SK-N-SH treated with all-trans-retinoic acid at 6 μM for 48 hours (cell line): ENCODE results near the gene KIF1C.

Source experiments
- ATAC-seq: fragments of 200-7000 bp; cut with Tn5 transposase; 3 replicates; pipeline ENCODE4 v1.9.1; 2020; ENCODE audit warnings: mild to moderate bottlenecking, moderate library complexity
- ARNTL ChIP-seq: fragments of 450-650 bp; formaldehyde crosslinking; IDR thresholded peaks from 2 replicates; pipeline ENCODE4 v1.5.0; 2020; ENCODE audit warnings: low read depth, mild to moderate bottlenecking, moderate library complexity, borderline replicate concordance
- BACH2 ChIP-seq: fragments of 250-450 bp; sonication (Bioruptor Pico); IDR thresholded peaks from 2 replicates; pipeline ENCODE4 v1.9.0; 2021; ENCODE audit warnings: mild to moderate bottlenecking, borderline replicate concordance
- CSRNP3 ChIP-seq: fragments of 250-450 bp; sonication (Bioruptor Pico); IDR thresholded peaks from 2 replicates; pipeline ENCODE4 v1.5.1; 2021; ENCODE audit warnings: mild to moderate bottlenecking, moderate library complexity
- ESRRG ChIP-seq: fragments of 250-450 bp; sonication (Bioruptor Pico); IDR thresholded peaks from 2 replicates; pipeline ENCODE4 v1.6.1; 2021; ENCODE audit warnings: mild to moderate bottlenecking
- GLIS3 ChIP-seq: fragments of 250-450 bp; sonication (Bioruptor Pico); IDR thresholded peaks from 2 replicates; pipeline ENCODE4 v1.5.0; 2020; ENCODE audit warnings: mild to moderate bottlenecking, moderate library complexity
- ISL1 ChIP-seq: fragments of 250-450 bp; sonication (Bioruptor Pico); IDR thresholded peaks from 2 replicates; pipeline ENCODE4 v2.1.2; 2022; ENCODE audit warnings: mild to moderate bottlenecking, moderate library complexity
- OSR1 ChIP-seq: fragments of 250-450 bp; sonication (Bioruptor Pico); IDR thresholded peaks from 2 replicates; pipeline ENCODE4 v1.8.0; 2022; ENCODE audit warnings: moderate library complexity, mild to moderate bottlenecking, inconsistent platforms
- POU6F1 ChIP-seq: fragments of 250-450 bp; sonication (Bioruptor Pico); IDR thresholded peaks from 2 replicates; pipeline ENCODE4 v1.8.0; 2021; ENCODE audit warnings: low read depth, mild to moderate bottlenecking, moderate library complexity, borderline replicate concordance
- PPARA ChIP-seq: fragments of 250-450 bp; sonication (Bioruptor Pico); IDR thresholded peaks from 2 replicates; pipeline ENCODE4 v1.5.0; 2020; ENCODE audit warnings: mild to moderate bottlenecking, borderline replicate concordance
- RARB ChIP-seq: fragments of 250-450 bp; sonication (Bioruptor Pico); IDR thresholded peaks from 2 replicates; pipeline ENCODE4 v1.8.0; 2021; ENCODE audit warnings: mild to moderate bottlenecking, moderate library complexity
- SNAI2 ChIP-seq: fragments of 250-450 bp; sonication (Bioruptor Pico); IDR thresholded peaks from 2 replicates; pipeline ENCODE4 v1.5.0; 2020; ENCODE audit warnings: mild to moderate bottlenecking, moderate library complexity
- TCF4 ChIP-seq: fragments of 250-450 bp; sonication (Bioruptor Pico); IDR thresholded peaks from 2 replicates; pipeline ENCODE4 v1.8.0; 2021; ENCODE audit warnings: mild to moderate bottlenecking, moderate library complexity, borderline replicate concordance
- TOX ChIP-seq: fragments of 250-450 bp; sonication (Bioruptor Pico); IDR thresholded peaks from 2 replicates; pipeline ENCODE4 v1.8.0; 2021; ENCODE audit warnings: mild to moderate bottlenecking, moderate library complexity, borderline replicate concordance
- TSHZ2 ChIP-seq: fragments of 250-450 bp; sonication (Bioruptor Pico); IDR thresholded peaks from 2 replicates; pipeline ENCODE4 v1.5.0; 2020; ENCODE audit warnings: mild to moderate bottlenecking, moderate library complexity
- ZFP3 ChIP-seq: fragments of 250-450 bp; sonication (Bioruptor Pico); IDR thresholded peaks from 2 replicates; pipeline ENCODE4 v1.5.0; 2020; ENCODE audit warnings: mild to moderate bottlenecking, moderate library complexity
- ZFP30 ChIP-seq: fragments of 450-650 bp; formaldehyde crosslinking; IDR thresholded peaks from 2 replicates; pipeline ENCODE4 v1.5.0; 2022; ENCODE audit warnings: mild to moderate bottlenecking, moderate library complexity
- ZNF565 ChIP-seq: fragments of 450-650 bp; formaldehyde crosslinking; conservative IDR thresholded peaks from 2 replicates; pipeline ENCODE4 v1.5.0; 2020; ENCODE audit warnings: low read depth, mild to moderate bottlenecking, moderate library complexity
- ZNF70 ChIP-seq: fragments of 450-650 bp; formaldehyde crosslinking; IDR thresholded peaks from 2 replicates; pipeline ENCODE4 v1.5.0; 2020; ENCODE audit warnings: mild to moderate bottlenecking, moderate library complexity
- TF ChIP-seq, protein P1 (sequence below): fragments of 250-450 bp; sonication (Bioruptor Pico); IDR thresholded peaks from 2 replicates; pipeline ENCODE4 v1.8.0; 2020; ENCODE audit warnings: mild to moderate bottlenecking, moderate library complexity, borderline replicate concordance
- TF ChIP-seq, protein P2 (sequence below): fragments of 250-450 bp; sonication (Bioruptor Pico); IDR thresholded peaks from 2 replicates; pipeline ENCODE4 v1.5.1; 2020; ENCODE audit warnings: low read depth, mild to moderate bottlenecking, moderate library complexity

KIF1C gene

GRCh38 chr17:5033352-5034015 is 35.7 kb downstream of the KIF1C start:
- TF ChIP-seq BACH2 (no peak), GLIS3 (CRISPR knock-in tag) (no peak), POU6F1 (CRISPR knock-in tag) (no peak), RARB (no peak), CSRNP3 (CRISPR knock-in tag) (no peak), ISL1 (no peak), PPARA (no peak), TOX (no peak), ESRRG (CRISPR knock-in tag) (no peak), TSHZ2 (CRISPR knock-in tag) (no peak), ZFP30 (CRISPR knock-in tag) (no peak)
- TF ChIP-seq, protein P1, sequence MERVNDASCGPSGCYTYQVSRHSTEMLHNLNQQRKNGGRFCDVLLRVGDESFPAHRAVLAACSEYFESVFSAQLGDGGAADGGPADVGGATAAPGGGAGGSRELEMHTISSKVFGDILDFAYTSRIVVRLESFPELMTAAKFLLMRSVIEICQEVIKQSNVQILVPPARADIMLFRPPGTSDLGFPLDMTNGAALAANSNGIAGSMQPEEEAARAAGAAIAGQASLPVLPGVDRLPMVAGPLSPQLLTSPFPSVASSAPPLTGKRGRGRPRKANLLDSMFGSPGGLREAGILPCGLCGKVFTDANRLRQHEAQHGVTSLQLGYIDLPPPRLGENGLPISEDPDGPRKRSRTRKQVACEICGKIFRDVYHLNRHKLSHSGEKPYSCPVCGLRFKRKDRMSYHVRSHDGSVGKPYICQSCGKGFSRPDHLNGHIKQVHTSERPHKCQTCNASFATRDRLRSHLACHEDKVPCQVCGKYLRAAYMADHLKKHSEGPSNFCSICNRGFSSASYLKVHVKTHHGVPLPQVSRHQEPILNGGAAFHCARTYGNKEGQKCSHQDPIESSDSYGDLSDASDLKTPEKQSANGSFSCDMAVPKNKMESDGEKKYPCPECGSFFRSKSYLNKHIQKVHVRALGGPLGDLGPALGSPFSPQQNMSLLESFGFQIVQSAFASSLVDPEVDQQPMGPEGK (CRISPR knock-in tag): no peak
- TF ChIP-seq, protein P2, sequence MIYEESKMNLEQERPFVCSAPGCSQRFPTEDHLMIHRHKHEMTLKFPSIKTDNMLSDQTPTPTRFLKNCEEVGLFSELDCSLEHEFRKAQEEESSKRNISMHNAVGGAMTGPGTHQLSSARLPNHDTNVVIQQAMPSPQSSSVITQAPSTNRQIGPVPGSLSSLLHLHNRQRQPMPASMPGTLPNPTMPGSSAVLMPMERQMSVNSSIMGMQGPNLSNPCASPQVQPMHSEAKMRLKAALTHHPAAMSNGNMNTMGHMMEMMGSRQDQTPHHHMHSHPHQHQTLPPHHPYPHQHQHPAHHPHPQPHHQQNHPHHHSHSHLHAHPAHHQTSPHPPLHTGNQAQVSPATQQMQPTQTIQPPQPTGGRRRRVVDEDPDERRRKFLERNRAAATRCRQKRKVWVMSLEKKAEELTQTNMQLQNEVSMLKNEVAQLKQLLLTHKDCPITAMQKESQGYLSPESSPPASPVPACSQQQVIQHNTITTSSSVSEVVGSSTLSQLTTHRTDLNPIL (CRISPR knock-in tag): no peak
- ATAC-seq: no peak

DNA sequence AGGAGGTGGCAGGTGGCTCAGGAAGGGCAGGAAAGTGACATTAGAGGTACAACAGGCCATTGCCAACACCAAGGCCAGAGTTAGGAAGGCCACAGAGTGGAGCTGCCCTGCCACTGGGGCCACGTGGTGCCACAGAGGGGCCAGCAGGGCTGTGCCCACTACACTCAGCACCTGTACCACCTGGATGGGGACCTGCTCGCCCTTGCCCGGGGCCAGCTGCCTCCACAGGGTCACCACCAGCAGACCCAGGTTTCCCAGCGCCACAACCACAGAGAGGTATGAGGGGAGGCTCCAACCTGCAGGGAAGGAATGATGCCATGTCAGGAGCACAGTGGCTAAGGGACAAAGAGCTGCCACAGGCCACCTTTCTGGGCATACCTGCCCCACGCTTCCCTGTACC is 36.3 kb downstream of the KIF1C start:
- ATAC-seq: no peak
- TF ChIP-seq TOX (no peak), ZNF70 (CRISPR knock-in tag) (no peak), BACH2 (no peak), ZFP30 (CRISPR knock-in tag) (no peak), SNAI2 (CRISPR knock-in tag) (no peak), ARNTL (CRISPR knock-in tag) (no peak)
- TF ChIP-seq, protein P2 (CRISPR knock-in tag): no peak

- ATAC-seq: no peak
- TF ChIP-seq ZFP3 (CRISPR knock-in tag): no peak
- no peak for TF ChIP-seq ZNF565 (CRISPR knock-in tag)
- TF ChIP-seq POU6F1 (CRISPR knock-in tag): no peak
- TF ChIP-seq OSR1 (CRISPR knock-in tag): no peak
- TF ChIP-seq, protein P2 (CRISPR knock-in tag): no peak
- TF ChIP-seq TCF4 (CRISPR knock-in tag): no peak
- TF ChIP-seq SNAI2 (CRISPR knock-in tag): no peak
- TF ChIP-seq ZFP30 (CRISPR knock-in tag): no peak
- TF ChIP-seq TSHZ2 (CRISPR knock-in tag): no peak
Measured at GRCh38 chr17:5034651-5035050, 36.9 kb downstream of the KIF1C start.
